ENCODE data around the gene CD300LG. TPM values are rescaled to one million over a fixed set of nuclear protein-coding genes. Genes with fewer than 3 reads are reported as not detected.
"Not testable (repeated sequence)": the region's sequence is repeated elsewhere in the genome, so short reads cannot be mapped to it uniquely, and the experiment has no call there.

Gene CD300LG
- polyA plus RNA-seq, 2 of the 4 experiments (the other 2 are of a cell fraction): not detected

DNA sequence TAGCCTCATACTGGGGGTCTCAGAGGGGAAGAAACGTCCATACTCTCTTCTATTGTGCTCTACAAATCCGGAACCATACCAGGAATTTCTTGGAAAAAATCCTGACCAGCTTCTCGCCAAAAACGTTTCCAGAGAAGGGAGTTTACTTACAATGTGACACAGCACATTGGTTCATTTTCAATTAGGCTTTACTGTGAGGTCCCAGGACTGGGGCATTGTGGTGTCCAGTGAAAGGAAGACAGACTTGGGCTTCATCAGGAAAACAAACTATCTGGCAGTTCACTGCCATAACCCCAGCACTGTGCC is 45.6 kb downstream of the CD300LG start:
- 58% methylated on average over 4 of the region's 4 CpGs for WGBS (ENCODE audit: missing lambda C conversion rate)
- H3K4me2 ChIP-seq: no peak overlapping the region
- TF ChIP-seq, protein P1, sequence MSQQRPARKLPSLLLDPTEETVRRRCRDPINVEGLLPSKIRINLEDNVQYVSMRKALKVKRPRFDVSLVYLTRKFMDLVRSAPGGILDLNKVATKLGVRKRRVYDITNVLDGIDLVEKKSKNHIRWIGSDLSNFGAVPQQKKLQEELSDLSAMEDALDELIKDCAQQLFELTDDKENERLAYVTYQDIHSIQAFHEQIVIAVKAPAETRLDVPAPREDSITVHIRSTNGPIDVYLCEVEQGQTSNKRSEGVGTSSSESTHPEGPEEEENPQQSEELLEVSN (IDR thresholded peaks at IDR 0.05; ENCODE audit: borderline replicate concordance, low read depth): no peak
- TF ChIP-seq SMC3 (IDR thresholded peaks at IDR 0.05) (no peak), NPAS2 (CRISPR knock-in tag; IDR thresholded peaks at IDR 0.05; ENCODE audit: borderline replicate concordance) (no peak)

DNA sequence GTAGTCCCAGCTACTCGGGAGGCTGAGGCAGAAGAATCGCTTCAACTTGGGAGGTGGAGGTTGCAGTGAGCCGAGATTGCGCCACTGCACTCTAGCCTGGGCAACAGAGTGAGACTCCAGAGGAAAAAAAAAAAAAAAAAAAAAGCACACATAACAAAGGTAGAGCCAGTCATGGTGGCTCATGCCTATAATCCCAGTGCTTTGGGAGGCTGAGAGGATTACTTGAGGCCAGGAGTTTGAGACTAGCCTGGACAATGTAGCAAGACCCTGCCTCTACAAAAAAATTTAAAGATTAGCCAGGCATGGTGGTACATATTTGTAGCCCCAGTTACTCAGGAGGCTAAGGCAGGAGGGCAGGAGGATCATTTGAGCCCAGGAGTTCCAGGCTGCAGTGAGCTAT is 47.5 kb downstream of the CD300LG start:
- WGBS (ENCODE audit: missing lambda C conversion rate): 69% methylated on average over 4 of the region's 4 CpGs
- H3K4me1 ChIP-seq; H3K9me3 ChIP-seq; FAIRE-seq; DNase-seq (ENCODE audit: low read depth in 1 of 2, low spot score in 1 of 2); H3K4me3 ChIP-seq; H3K4me2 ChIP-seq; POLR2A ChIA-PET; H3K27ac ChIP-seq; ATAC-seq: not testable (repeated sequence)
- CTCF ChIA-PET: interaction anchor here (0.6 to 25.9 kb wide), 6 partner anchors 15 to 437 kb away, joined by 3 to 412 read pairs (median 5); partner anchors contain the start of gene MPP2

More for the DNA sequence above, 45.6 kb downstream of the CD300LG start:
- ATAC-seq (no peak), DNase-seq (ENCODE audit: low read depth in 1 of 2, low spot score in 1 of 2) (no peak), FAIRE-seq (no peak)
- H3K4me3 ChIP-seq: no peak overlapping the region
- ChIA-PET POLR2A (no interaction called here), CTCF (interaction anchor here (0.5 to 25.9 kb wide), 8 partner anchors 11 to 153 kb away, joined by 3 to 412 read pairs (median 11); partner anchors contain the start of genes CD300LG and MPP2)
- H3K9me3 ChIP-seq: no peaks in the 10 kb centered on the region
- no peaks in the 10 kb centered on the region for H3K4me1 ChIP-seq
- no peak overlapping the region for H3K27ac ChIP-seq

GRCh38 chr17:43897831-43898230 is 50.9 kb downstream of the CD300LG start:
- no peak for ATAC-seq
- no peak for DNase-seq (ENCODE audit: low read depth in 1 of 2, low spot score in 1 of 2)
- WGBS (ENCODE audit: missing lambda C conversion rate): 81% methylated on average over 3 of the region's 3 CpGs
- no peak for TF ChIP-seq SMC3 (IDR thresholded peaks at IDR 0.05)
- TF ChIP-seq, protein P2, sequence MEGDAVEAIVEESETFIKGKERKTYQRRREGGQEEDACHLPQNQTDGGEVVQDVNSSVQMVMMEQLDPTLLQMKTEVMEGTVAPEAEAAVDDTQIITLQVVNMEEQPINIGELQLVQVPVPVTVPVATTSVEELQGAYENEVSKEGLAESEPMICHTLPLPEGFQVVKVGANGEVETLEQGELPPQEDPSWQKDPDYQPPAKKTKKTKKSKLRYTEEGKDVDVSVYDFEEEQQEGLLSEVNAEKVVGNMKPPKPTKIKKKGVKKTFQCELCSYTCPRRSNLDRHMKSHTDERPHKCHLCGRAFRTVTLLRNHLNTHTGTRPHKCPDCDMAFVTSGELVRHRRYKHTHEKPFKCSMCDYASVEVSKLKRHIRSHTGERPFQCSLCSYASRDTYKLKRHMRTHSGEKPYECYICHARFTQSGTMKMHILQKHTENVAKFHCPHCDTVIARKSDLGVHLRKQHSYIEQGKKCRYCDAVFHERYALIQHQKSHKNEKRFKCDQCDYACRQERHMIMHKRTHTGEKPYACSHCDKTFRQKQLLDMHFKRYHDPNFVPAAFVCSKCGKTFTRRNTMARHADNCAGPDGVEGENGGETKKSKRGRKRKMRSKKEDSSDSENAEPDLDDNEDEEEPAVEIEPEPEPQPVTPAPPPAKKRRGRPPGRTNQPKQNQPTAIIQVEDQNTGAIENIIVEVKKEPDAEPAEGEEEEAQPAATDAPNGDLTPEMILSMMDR (IDR thresholded peaks at IDR 0.05): no peak
- Histone ChIP-seq H3K27ac (no peak overlapping the region), H3K4me3 (no peak overlapping the region), H3K4me2 (no peak overlapping the region), H3K9me3 (no peaks in the 10 kb centered on the region), H3K4me1 (peaks cover 14% of the 10 kb centered on the region)
- no peak for FAIRE-seq
- POLR2A ChIA-PET: no interaction called here
- CTCF ChIA-PET: interaction anchor here (1.0 to 25.9 kb wide), 5 partner anchors 13 to 51 kb away, joined by 3 to 412 read pairs (median 189); partner anchors contain the start of genes CD300LG, MPP2 and PPY

DNA sequence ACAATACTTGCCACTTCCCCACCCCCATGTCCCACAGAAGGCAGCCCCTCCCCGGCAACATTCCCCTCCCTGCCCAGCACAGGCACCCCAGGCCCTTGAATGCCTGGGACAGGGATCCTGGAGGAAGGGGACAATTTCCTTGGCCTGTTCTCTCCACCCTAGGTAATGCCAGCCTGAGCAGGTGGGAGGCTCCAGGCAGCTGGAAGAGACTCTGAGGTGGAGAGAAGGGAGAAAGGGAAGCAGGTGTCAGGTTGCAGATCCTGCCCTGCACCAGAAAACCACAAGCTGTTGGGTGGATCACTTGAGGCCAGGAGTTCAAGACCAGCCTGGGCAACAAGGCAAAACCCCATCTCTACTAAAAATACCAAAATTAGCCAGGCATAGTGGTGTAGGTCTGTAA is 51.5 kb downstream of the CD300LG start:
- no peak for FAIRE-seq
- CTCF ChIA-PET: interaction anchor here (0.8 to 25.9 kb wide), 10 partner anchors 8 to 217 kb away, joined by 3 to 412 read pairs (median 5); partner anchors contain the start of genes CD300LG, MPP2 and PPY
- no peak for ATAC-seq
- 80% methylated on average over 1 of the region's 1 CpG for WGBS (ENCODE audit: missing lambda C conversion rate)
- TF ChIP-seq POLR2A (IDR thresholded peaks at IDR 0.05; ENCODE audit: low read length) (no peak), JUNB (IDR thresholded peaks at IDR 0.05) (no peak), TP53 (CRISPR knock-in tag; IDR thresholded peaks at IDR 0.05) (no peak), TFCP2L1 (CRISPR knock-in tag; IDR thresholded peaks at IDR 0.05) (no peak), BHLHE40 (IDR thresholded peaks at IDR 0.05; ENCODE audit: low read depth, low read length) (no peak), CHD2 (IDR thresholded peaks at IDR 0.05; ENCODE audit: low read length, partially characterized antibody) (no peak), NFE2L2 (conservative IDR thresholded peaks at IDR 0.05; ENCODE audit: low read length) (no peak), POLR2AphosphoS2 (conservative IDR thresholded peaks at IDR 0.05; ENCODE audit: low read length) (no peak)
- TF ChIP-seq, protein P2 (IDR thresholded peaks at IDR 0.05): no peak
- no peak overlapping the region for H3K4me2 ChIP-seq
- H3K4me3 ChIP-seq: no peak overlapping the region
- POLR2A ChIA-PET: no interaction called here
- DNase-seq (ENCODE audit: low read depth in 1 of 2, low spot score in 1 of 2): no peak
- H3K27ac ChIP-seq: no peak overlapping the region
- no peaks in the 10 kb centered on the region for H3K9me3 ChIP-seq
- peaks cover 14% of the 10 kb centered on the region for H3K4me1 ChIP-seq
